ENCODE results near the gene MOB3A. TPM values are rescaled to one million over a fixed set of nuclear protein-coding genes. Genes with fewer than 3 reads are reported as not detected.

Gene MOB3A
- total and polyA plus RNA-seq, 4 donors, result 3.4 to 8.7 (median 6.5) TPM

GRCh38 chr19:2058570-2059421 lies 37.3 kb downstream of the MOB3A start:
- H3K27ac ChIP-seq (ENCODE audit: low read depth in 1 of 2, low read length in 2 of 2), result peak overlapping the region; percentile 89 to 99
- peak overlapping the region in 1 of 2 donors; percentile 87 for H3K9ac ChIP-seq (ENCODE audit: low read depth in 1 of 2, low read length in 2 of 2)
- H3K9me3 ChIP-seq (ENCODE audit: control insufficient read depth in 4 of 4, low read length in 3 of 4), result no peaks in the 10 kb centered on the region
- H3K4me3 ChIP-seq (ENCODE audit: low read depth in 1 of 3, low read length in 3 of 3), result peak overlapping the region in 1 of 3 donors; percentile 7
- no peaks in the 10 kb centered on the region for H3K36me3 ChIP-seq (ENCODE audit: control insufficient read depth in 4 of 4, insufficient read depth in 3 of 4, low read depth in 1 of 4, low read length in 3 of 4)
- TF ChIP-seq HNF4A (conservative IDR thresholded peaks at IDR 0.05) (no peak), NR2F2 (IDR thresholded peaks at IDR 0.05) (no peak), REST (IDR thresholded peaks at IDR 0.05) (no peak), FOXA2 (IDR thresholded peaks at IDR 0.05) (no peak), EGR1 (IDR thresholded peaks at IDR 0.05; ENCODE audit: low read depth in 2 of 2) (no peak), JUND (IDR thresholded peaks at IDR 0.05) (no peak), SP1 (IDR thresholded peaks at IDR 0.05) (no peak), ZBTB33 (IDR thresholded peaks at IDR 0.05) (no peak), HNF4G (IDR thresholded peaks at IDR 0.05) (no peak), MAX (IDR thresholded peaks at IDR 0.05) (no peak), RAD21 (IDR thresholded peaks at IDR 0.05) (no peak), ATF3 (IDR thresholded peaks at IDR 0.05) (no peak), RXRA (IDR thresholded peaks at IDR 0.05) (no peak), YY1 (IDR thresholded peaks at IDR 0.05) (no peak)
- no peak for DNase-seq (ENCODE audit: low spot score)
- peaks cover 11 to 44% (median 26%) of the 10 kb centered on the region in 4 donors for H3K4me1 ChIP-seq (ENCODE audit: control insufficient read depth in 4 of 4, insufficient read depth in 4 of 4, low read length in 3 of 4)
- no peaks in the 10 kb centered on the region for H3K27me3 ChIP-seq (ENCODE audit: control insufficient read depth in 4 of 4, insufficient read depth in 4 of 4, low read length in 3 of 4)
- WGBS, result 84% methylated on average over 27 of the region's 27 CpGs

GRCh38 chr19:2057484-2058469 lies 38.3 kb downstream of the MOB3A start:
- no peaks in the 10 kb centered on the region for H3K9me3 ChIP-seq (ENCODE audit: control insufficient read depth in 4 of 4, low read length in 3 of 4)
- H3K27ac ChIP-seq (ENCODE audit: low read depth in 1 of 2, low read length in 2 of 2), result peak overlapping the region; percentile 13 to 99
- peaks cover 11 to 51% (median 28%) of the 10 kb centered on the region in 4 donors for H3K4me1 ChIP-seq (ENCODE audit: control insufficient read depth in 4 of 4, insufficient read depth in 4 of 4, low read length in 3 of 4)
- no peaks in the 10 kb centered on the region for H3K27me3 ChIP-seq (ENCODE audit: control insufficient read depth in 4 of 4, insufficient read depth in 4 of 4, low read length in 3 of 4)
- TF ChIP-seq NR2F2 (IDR thresholded peaks at IDR 0.05) (no peak), HNF4A (conservative IDR thresholded peaks at IDR 0.05) (no peak), TAF1 (conservative IDR thresholded peaks at IDR 0.05) (no peak), ZBTB33 (IDR thresholded peaks at IDR 0.05) (no peak)
- no peak overlapping the region for H3K4me3 ChIP-seq (ENCODE audit: low read depth in 1 of 3, low read length in 3 of 3)
- DNase-seq (ENCODE audit: low spot score), result no peak
- H3K9ac ChIP-seq (ENCODE audit: low read depth in 1 of 2, low read length in 2 of 2), result no peak overlapping the region
- H3K36me3 ChIP-seq (ENCODE audit: control insufficient read depth in 4 of 4, insufficient read depth in 3 of 4, low read depth in 1 of 4, low read length in 3 of 4), result no peaks in the 10 kb centered on the region
- WGBS, result 86% methylated on average over 23 of the region's 23 CpGs
